Panc1 (cell line): Measurements from ENCODE around the gene LRRC59. TPM values are rescaled to one million over a fixed set of nuclear protein-coding genes. Genes with fewer than 3 reads are reported as not detected.
A peak's percentile ranks its signal among the peaks of the same experiment; 100 is the strongest.

ENCODE experiments used
- ATAC-seq: fragments of 200-7000 bp; cut with Tn5 transposase; 2 replicates; pipeline ENCODE4 v1.9.1; 2020; ENCODE audit warnings: mild to moderate bottlenecking, moderate library complexity
- Bru-seq: library from RNA; stranded (reverse); fragments of 400-500 nt; gene quantifications from one replicate; lab custom pipeline; 2021; lab: Mats Ljungman, UMichigan
- BruChase-seq, 2 experiments: library from RNA; stranded (reverse); fragments of 400-500 nt; gene quantifications; one replicate each; lab custom pipeline; 2021; lab: Mats Ljungman, UMichigan
- BruUV-seq: library from RNA; stranded (reverse); fragments of 400-500 nt; replicated peaks from 2 replicates; lab custom pipeline; 2021; lab: Mats Ljungman, UMichigan
- CTCF ChIA-PET: fragments of 300-600 bp; sonication (Branson Sonifier 250); formaldehyde crosslinking; loops from one replicate; lab custom pipeline; 2022; ENCODE audit warnings: antibody characterized with exemption; lab: Charles Lee
- POLR2A ChIA-PET: fragments of 300-600 bp; sonication (Branson Sonifier 250); formaldehyde crosslinking; loops from one replicate; lab custom pipeline; 2022; ENCODE audit warnings: antibody characterized with exemption; lab: Charles Lee
- DNase-seq: peaks from one replicate; pipeline ENCODE4 v3.0.0-alpha.2; 2010; ENCODE audit warnings: low read depth, low spot score
- H3K27ac ChIP-seq: 2 replicates; pipeline ENCODE4 v1.5.1; 2011; ENCODE audit warnings: mild to moderate bottlenecking, low read length, inconsistent platforms
- H3K27me3 ChIP-seq: fragments of 200-500 bp; sonication (Bioruptor generic); 2 replicates; pipeline ENCODE4 v1.6.0; 2014; ENCODE audit warnings: low read length, inconsistent platforms; ENCODE audit not compliant: control insufficient read depth, insufficient read depth
- H3K36me3 ChIP-seq: fragments of 200-500 bp; sonication (Bioruptor generic); 2 replicates; pipeline ENCODE4 v1.5.1; 2014; ENCODE audit warnings: inconsistent platforms, mild to moderate bottlenecking, low read length, moderate library complexity; ENCODE audit not compliant: control insufficient read depth, insufficient read depth
- H3K4me1 ChIP-seq: 2 replicates; pipeline ENCODE4 v1.5.1; 2011; ENCODE audit warnings: inconsistent platforms, mild to moderate bottlenecking, low read length, moderate library complexity; ENCODE audit not compliant: control insufficient read depth, insufficient read depth
- H3K4me3 ChIP-seq, 2 experiments: 2 replicates each; pipeline ENCODE4 v1.5.1; 2011 to 2012; ENCODE audit warnings: low read depth in 2 of 2, low read length in 2 of 2, mild to moderate bottlenecking in 2 of 2, inconsistent platforms in 1 of 2, moderate library complexity in 1 of 2
- H3K9me3 ChIP-seq: fragments of 200-500 bp; sonication (Bioruptor generic); 2 replicates; pipeline ENCODE4 v1.5.1; 2014; ENCODE audit warnings: low read depth, mild to moderate bottlenecking, inconsistent platforms, low read length, moderate library complexity; ENCODE audit not compliant: control insufficient read depth, insufficient read depth
- CTCF ChIP-seq: fragments of 450-650 bp; IDR thresholded peaks from 2 replicates; pipeline ENCODE4 v1.5.1; 2017; ENCODE audit warnings: mild to moderate bottlenecking
- POLR2AphosphoS5 ChIP-seq: IDR thresholded peaks from 2 replicates; pipeline ENCODE4 v1.6.1; 2012; ENCODE audit warnings: mild to moderate bottlenecking, low read depth, low read length, moderate library complexity
- REST ChIP-seq, 2 experiments: IDR thresholded peaks; 2 replicates each; pipeline ENCODE4 v1.6.1; 2011 to 2012; ENCODE audit warnings: low read depth in 2 of 2, control low read depth in 1 of 2, low read length in 1 of 2, mild to moderate bottlenecking in 1 of 2, moderate library complexity in 1 of 2; ENCODE audit not compliant: insufficient read depth in 1 of 2
- SIN3A ChIP-seq: IDR thresholded peaks from 2 replicates; pipeline ENCODE4 v1.6.1; 2012; ENCODE audit warnings: low read depth, mild to moderate bottlenecking, low read length, moderate library complexity, borderline replicate concordance; ENCODE audit not compliant: insufficient read depth
- TCF7L2 ChIP-seq: IDR thresholded peaks from 2 replicates; pipeline ENCODE4 v1.6.1; 2011; ENCODE audit warnings: mild to moderate bottlenecking, low read depth, low read length, inconsistent platforms
- in situ Hi-C: cut with HindIII; loops from 2 replicates; pipeline ENCODE4 v1.10.0; 2016; ENCODE audit warnings: low sequenced_read_pairs, low pct_unique_long_range_greater_than_20kb
- intact Hi-C: fragments of 100-400 bp; cut with micrococcal nuclease; formaldehyde crosslinking; loops from one replicate; pipeline ENCODE4 v1.10.0; 2022; ENCODE audit not compliant: unreplicated experiment
- long read RNA-seq: library from polyadenylated mRNA; unstranded; transcript quantifications from one replicate; pipeline ENCODE4 v2.0.0, GENCODE V29; 2021; ENCODE audit not compliant: unreplicated experiment
- polyA plus RNA-seq: library from polyadenylated mRNA; unstranded; fragments of >200 nt; gene quantifications from one replicate; pipeline ENCODE4 v1.2.1, GENCODE V29; 2012; ENCODE audit warnings: missing spikeins; ENCODE audit not compliant: insufficient read length
- total RNA-seq: library from RNA; stranded (reverse); gene quantifications from one replicate; pipeline ENCODE4 v1.2.1, GENCODE V29; 2021; ENCODE audit not compliant: unreplicated experiment

LRRC59 gene
- total RNA-seq (167 TPM), Bru-seq, nascent RNA (percentile 96 among the genes with signal in this experiment), BruChase-seq, experiment 1, labeled RNA remaining after a 2-hour chase (percentile 96 among the genes with signal in this experiment), BruChase-seq, experiment 2, labeled RNA remaining after a 6-hour chase (percentile 99 among the genes with signal in this experiment)
- 160 TPM for polyA plus RNA-seq
- long read RNA-seq, transcript LRRC59-201 (7 exons, 2,910 nt) = major isoform, 199 of 305 reads
- long read RNA-seq, partial matches to known transcripts = 43 of 305 reads
- long read RNA-seq, other reads (novel, unspliced or antisense) = 63 of 305 reads

GRCh38 chr17:50397111-50397918, at the start of gene LRRC59:
LRRC59 (minus strand) TSS chr17:50397523; CDS start chr17:50397317, 206 bp downstream.
- Histone ChIP-seq H3K36me3 (peaks cover 40% of the 10 kb centered on the region), H3K4me3 (peak within 1 kb of the TSS; percentile 87 to 100), H3K9me3 (no peaks in the 10 kb centered on the region), H3K27me3 (no peaks in the 10 kb centered on the region), H3K4me1 (peaks cover 14% of the 10 kb centered on the region; the same call in 1 of the 2 replicates), H3K27ac (peak within 1 kb of the TSS; percentile 95)
- POLR2A ChIA-PET = interaction anchor here (0.6 kb wide), 1 partner anchor 107 kb away, joined by 5 read pairs; no protein-coding TSS in a partner anchor
- CTCF ChIA-PET = interaction anchor here (0.5 to 2.7 kb wide), 13 partner anchors 9 to 312 kb away, joined by 3 to 21 read pairs (median 3); partner anchors contain the start of gene RSAD1
- ATAC-seq (peak; percentile 96), DNase-seq (peak; percentile 57)
- TF ChIP-seq POLR2AphosphoS5 (peak; percentile 96), SIN3A (peak; percentile 98), CTCF (peak; percentile 99), REST (IDR thresholded peaks at IDR 0.05; ENCODE audit: insufficient read depth in 1 of 2, low read depth in 2 of 2, low read length in 1 of 2) (peak in 1 of 2 experiments; percentile 77; a peak in 2 of 4 replicates), TCF7L2 (no peak)
- in situ Hi-C loops (no loop called here), intact Hi-C loops (no loop called here)
- BruUV-seq = no TSS peak

GRCh38 chr17:50445730-50446325, 48.5 kb upstream of the LRRC59 start:
- in situ Hi-C loops = no loop called here
- H3K4me1 ChIP-seq = no peaks in the 10 kb centered on the region

More at GRCh38 chr17:50445730-50446325, 48.5 kb upstream of the LRRC59 start:
- H3K27me3 ChIP-seq = no peaks in the 10 kb centered on the region
- no peaks in the 10 kb centered on the region for H3K36me3 ChIP-seq
- intact Hi-C loops = no loop called here
- H3K9me3 ChIP-seq = no peaks in the 10 kb centered on the region
- DNase-seq = no peak
- ATAC-seq = peak; percentile 60; the same call in 1 of the 2 replicates
- no peak for TF ChIP-seq SIN3A
- TF ChIP-seq POLR2AphosphoS5 = no peak
- TF ChIP-seq CTCF = no peak
- TF ChIP-seq REST (IDR thresholded peaks at IDR 0.05; ENCODE audit: insufficient read depth in 1 of 2, low read depth in 2 of 2, low read length in 1 of 2) = no peak
- TF ChIP-seq TCF7L2 = no peak
- H3K27ac ChIP-seq = no peak overlapping the region
- ChIA-PET CTCF (no interaction called here), POLR2A (interaction anchor here (0.6 kb wide), 1 partner anchor 17 kb away, joined by 3 read pairs; no protein-coding TSS in a partner anchor)
- no peak overlapping the region for H3K4me3 ChIP-seq
- no TSS peak for BruUV-seq
